Astrocyte (in vitro differentiated cells and primary cell): Measurements from ENCODE around the gene IDH2.

Experiments used
- EZH2 ChIP-seq: IDR thresholded peaks from 2 replicates; pipeline ENCODE4 v1.6.1; 2012; ENCODE audit warnings: mild to moderate bottlenecking, low read length, inconsistent platforms; ENCODE audit not compliant: insufficient read depth
- TF ChIP-seq, protein P1 (sequence below): IDR thresholded peaks from 2 replicates; pipeline ENCODE4 v1.5.1; 2011; ENCODE audit warnings: low read depth, mild to moderate bottlenecking, inconsistent platforms, low read length, moderate library complexity; ENCODE audit not compliant: insufficient read depth

DNA sequence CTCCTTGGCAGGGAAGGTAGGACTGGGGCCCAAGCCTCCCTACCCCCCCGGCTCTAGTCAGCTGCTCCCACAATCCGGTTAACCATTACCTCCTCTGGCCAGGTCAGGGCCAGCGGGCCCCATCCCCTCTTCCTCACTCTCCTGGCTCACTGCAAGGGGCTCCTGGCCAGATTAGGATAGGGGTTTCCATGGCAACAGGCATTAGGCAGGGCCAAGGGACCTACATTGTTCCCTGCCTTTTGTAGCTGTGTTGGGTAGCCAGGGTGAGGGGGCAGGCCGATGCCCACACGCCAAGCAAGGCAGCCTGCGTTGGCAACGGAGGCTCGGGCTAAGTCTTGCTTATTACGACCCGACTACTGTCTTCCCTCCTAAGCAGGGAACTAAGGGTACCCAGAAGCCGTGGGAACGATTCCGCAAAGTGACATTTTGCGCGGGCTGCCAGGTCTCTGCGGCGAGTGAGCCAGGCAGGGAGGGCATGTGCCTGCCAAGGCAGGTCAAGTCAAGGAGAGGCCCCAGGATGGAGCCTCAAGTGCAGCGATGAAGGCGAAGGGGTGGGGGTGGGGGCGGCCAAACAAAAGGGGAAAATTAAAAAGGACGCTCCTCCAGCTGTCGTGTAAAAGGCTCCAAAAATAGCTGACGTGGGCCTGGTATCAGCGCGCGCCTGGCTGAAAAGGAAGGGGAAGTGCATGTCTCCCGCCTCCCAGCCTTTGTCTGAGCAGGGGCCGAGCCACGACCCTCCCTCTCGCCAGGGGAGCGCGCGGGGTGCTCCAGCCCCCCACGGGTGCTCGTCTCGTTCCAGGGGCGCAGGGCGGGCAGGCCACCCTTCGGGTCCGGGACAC, 919 bp downstream of the IDH2 start:
- TF ChIP-seq, protein P1, sequence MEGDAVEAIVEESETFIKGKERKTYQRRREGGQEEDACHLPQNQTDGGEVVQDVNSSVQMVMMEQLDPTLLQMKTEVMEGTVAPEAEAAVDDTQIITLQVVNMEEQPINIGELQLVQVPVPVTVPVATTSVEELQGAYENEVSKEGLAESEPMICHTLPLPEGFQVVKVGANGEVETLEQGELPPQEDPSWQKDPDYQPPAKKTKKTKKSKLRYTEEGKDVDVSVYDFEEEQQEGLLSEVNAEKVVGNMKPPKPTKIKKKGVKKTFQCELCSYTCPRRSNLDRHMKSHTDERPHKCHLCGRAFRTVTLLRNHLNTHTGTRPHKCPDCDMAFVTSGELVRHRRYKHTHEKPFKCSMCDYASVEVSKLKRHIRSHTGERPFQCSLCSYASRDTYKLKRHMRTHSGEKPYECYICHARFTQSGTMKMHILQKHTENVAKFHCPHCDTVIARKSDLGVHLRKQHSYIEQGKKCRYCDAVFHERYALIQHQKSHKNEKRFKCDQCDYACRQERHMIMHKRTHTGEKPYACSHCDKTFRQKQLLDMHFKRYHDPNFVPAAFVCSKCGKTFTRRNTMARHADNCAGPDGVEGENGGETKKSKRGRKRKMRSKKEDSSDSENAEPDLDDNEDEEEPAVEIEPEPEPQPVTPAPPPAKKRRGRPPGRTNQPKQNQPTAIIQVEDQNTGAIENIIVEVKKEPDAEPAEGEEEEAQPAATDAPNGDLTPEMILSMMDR, result no peak
- TF ChIP-seq EZH2, result no peak
